ENCODE data around the gene TMEM123. TPM values are rescaled to one million over a fixed set of nuclear protein-coding genes. Genes with fewer than 3 reads are reported as not detected.

Gene TMEM123
- total RNA-seq, 1 donor from 2014 or later, result 107 TPM

DNA sequence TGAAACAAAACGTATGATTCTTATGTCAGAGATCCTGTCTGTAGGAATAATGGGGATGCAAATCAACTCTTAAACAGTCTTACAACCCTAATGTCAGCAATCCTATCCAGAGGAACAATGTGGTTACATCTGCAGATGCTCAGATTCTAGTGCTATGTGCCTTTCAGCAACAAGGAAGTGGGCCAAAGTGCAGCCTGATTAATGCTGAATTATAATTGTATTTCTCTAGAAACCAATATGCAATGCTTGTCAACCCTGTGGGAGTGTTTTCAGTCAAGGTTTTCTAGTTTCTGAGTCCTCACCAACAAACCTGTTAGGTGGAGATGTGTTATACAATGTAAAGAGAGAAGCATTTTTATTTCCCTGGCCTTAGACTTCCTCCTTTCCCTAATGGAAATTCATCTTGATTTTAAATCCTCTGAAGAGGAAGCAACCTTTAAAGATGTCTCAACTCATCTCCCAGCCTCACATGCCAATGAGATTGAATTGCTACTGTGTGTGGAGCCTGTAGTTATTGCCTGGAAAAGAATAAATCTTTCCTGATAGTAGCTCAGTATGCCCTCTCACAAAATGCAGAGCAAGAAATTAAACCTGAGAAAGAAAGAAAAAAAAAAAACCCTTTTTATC is 26.2 kb upstream of the TMEM123 start:
- intact Hi-C loops (cut with DNase I), result no loop called here

DNA sequence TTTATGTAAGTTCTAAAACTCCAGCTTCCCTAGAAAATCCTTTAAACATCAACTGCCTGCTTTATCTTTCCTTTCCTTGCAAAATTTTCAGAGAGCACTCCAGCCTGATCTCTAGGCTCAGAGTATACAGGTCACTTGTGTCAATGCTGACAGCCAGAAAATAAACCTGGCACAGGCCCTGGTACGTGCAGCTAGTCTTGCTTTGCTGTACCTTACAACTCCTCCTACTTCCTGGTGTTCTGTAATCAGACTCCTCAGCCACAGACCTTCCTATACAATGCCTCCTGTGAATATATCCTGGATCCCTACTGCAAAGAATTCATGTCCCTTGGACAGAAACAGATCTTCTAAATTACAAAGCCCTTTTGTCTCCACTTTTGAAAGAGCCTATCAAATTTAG is 24.2 kb upstream of the TMEM123 start:
- intact Hi-C loops (cut with DNase I), result no loop called here
- H3K36me3 ChIP-seq, result no peaks in the 10 kb centered on the region
- no peaks in the 10 kb centered on the region for H3K9me3 ChIP-seq
- no peak overlapping the region for H3K4me3 ChIP-seq
- TF ChIP-seq, protein P1, sequence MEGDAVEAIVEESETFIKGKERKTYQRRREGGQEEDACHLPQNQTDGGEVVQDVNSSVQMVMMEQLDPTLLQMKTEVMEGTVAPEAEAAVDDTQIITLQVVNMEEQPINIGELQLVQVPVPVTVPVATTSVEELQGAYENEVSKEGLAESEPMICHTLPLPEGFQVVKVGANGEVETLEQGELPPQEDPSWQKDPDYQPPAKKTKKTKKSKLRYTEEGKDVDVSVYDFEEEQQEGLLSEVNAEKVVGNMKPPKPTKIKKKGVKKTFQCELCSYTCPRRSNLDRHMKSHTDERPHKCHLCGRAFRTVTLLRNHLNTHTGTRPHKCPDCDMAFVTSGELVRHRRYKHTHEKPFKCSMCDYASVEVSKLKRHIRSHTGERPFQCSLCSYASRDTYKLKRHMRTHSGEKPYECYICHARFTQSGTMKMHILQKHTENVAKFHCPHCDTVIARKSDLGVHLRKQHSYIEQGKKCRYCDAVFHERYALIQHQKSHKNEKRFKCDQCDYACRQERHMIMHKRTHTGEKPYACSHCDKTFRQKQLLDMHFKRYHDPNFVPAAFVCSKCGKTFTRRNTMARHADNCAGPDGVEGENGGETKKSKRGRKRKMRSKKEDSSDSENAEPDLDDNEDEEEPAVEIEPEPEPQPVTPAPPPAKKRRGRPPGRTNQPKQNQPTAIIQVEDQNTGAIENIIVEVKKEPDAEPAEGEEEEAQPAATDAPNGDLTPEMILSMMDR (IDR thresholded peaks at IDR 0.05), result no peak
- H3K27me3 ChIP-seq, result no peaks in the 10 kb centered on the region
- no peak for DNase-seq (ENCODE audit: low spot score in 2 of 2)
- H3K4me1 ChIP-seq, result no peaks in the 10 kb centered on the region
- no peak overlapping the region for H3K27ac ChIP-seq

More for the DNA sequence above, 26.2 kb upstream of the TMEM123 start:
- Histone ChIP-seq H3K36me3 (no peaks in the 10 kb centered on the region), H3K4me3 (no peak overlapping the region), H3K27ac (no peak overlapping the region), H3K27me3 (no peaks in the 10 kb centered on the region), H3K4me1 (no peaks in the 10 kb centered on the region), H3K9me3 (no peaks in the 10 kb centered on the region)
- DNase-seq (ENCODE audit: low spot score in 2 of 2), result no peak
- TF ChIP-seq, protein P1 (IDR thresholded peaks at IDR 0.05), result no peak

DNA sequence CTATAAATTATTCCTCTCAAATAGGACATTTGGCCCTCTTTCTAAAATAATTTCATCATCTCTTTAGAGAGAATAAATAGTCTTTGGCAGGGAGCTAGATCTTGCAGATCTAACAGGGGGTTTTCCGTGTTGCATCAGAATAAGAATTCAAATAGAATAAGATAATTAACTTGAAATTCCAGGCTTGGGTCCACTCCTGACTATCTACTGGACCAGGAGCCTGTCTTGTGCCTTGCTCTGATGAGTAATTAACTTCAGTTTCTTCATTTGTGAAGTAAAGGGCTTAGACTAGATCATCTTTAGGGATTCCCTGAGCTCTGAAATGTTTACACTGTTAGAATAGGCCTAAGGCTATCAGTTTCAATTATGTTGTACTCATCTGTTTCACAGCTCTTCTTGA is 23.5 kb upstream of the TMEM123 start:
- H3K27ac ChIP-seq, result no peak overlapping the region

DNA sequence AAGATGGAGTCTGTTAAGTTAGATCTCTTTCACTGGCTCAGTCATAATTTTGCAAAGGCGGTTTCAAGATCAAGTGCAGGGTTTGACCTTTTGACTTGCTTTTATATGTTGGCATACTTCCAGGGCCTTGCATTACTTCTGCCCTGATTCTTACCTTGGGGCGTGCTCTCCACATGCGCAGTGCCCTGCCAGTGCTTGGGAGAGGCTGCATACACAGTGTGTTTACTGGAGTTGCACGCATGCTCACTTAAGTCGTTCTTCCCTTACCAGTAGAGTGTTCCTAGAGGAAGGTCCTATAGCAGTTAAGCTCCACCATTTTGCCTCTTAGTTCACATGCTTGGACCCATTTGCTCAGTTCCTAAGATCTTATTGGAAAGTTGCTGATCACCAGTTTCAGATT is 21.0 kb upstream of the TMEM123 start:
- no peak overlapping the region for H3K27ac ChIP-seq
- H3K9me3 ChIP-seq, result no peaks in the 10 kb centered on the region
- H3K27me3 ChIP-seq, result no peaks in the 10 kb centered on the region
- H3K4me3 ChIP-seq, result no peak overlapping the region
- TF ChIP-seq, protein P1 (IDR thresholded peaks at IDR 0.05), result no peak
- no peaks in the 10 kb centered on the region for H3K36me3 ChIP-seq
- intact Hi-C loops (cut with DNase I), result no loop called here
- peaks cover 0 to 4% of the 10 kb centered on the region in 2 donors for H3K4me1 ChIP-seq
- DNase-seq (ENCODE audit: low spot score in 2 of 2), result no peak

More for the DNA sequence above, 23.5 kb upstream of the TMEM123 start:
- TF ChIP-seq, protein P1 (IDR thresholded peaks at IDR 0.05), result no peak
- Histone ChIP-seq H3K36me3 (no peaks in the 10 kb centered on the region), H3K4me3 (no peak overlapping the region), H3K4me1 (no peaks in the 10 kb centered on the region), H3K27me3 (no peaks in the 10 kb centered on the region), H3K9me3 (no peaks in the 10 kb centered on the region)
- DNase-seq (ENCODE audit: low spot score in 2 of 2), result no peak
- intact Hi-C loops (cut with DNase I), result no loop called here

DNA sequence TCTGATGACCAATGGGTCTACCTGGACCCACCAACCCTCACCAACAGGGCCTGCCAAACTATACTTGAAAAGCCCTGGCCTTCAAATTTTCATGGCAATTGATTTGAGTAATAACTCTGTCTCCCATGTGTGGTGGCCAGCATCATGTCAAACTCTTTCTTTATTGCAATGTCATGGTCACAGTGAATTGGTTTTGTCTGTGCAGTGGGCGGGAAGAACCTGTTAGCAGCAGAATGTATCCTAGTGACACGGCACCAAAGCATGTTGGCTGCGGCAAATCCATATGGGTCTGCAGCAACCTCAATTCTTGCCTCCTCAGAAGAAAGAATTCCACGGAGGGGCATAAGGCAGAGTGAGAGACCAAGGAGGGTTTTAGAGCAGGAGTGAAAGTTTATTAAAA is 19.6 kb upstream of the TMEM123 start:
- no peak for DNase-seq (ENCODE audit: low spot score in 2 of 2)
- intact Hi-C loops (cut with DNase I), result no loop called here
- no peaks in the 10 kb centered on the region for H3K9me3 ChIP-seq
- no peak overlapping the region for H3K4me3 ChIP-seq
- no peaks in the 10 kb centered on the region for H3K27me3 ChIP-seq
- H3K36me3 ChIP-seq, result no peaks in the 10 kb centered on the region
- TF ChIP-seq, protein P1 (IDR thresholded peaks at IDR 0.05), result no peak
- peaks cover 0 to 4% of the 10 kb centered on the region in 2 donors for H3K4me1 ChIP-seq
- no peak overlapping the region for H3K27ac ChIP-seq

DNA sequence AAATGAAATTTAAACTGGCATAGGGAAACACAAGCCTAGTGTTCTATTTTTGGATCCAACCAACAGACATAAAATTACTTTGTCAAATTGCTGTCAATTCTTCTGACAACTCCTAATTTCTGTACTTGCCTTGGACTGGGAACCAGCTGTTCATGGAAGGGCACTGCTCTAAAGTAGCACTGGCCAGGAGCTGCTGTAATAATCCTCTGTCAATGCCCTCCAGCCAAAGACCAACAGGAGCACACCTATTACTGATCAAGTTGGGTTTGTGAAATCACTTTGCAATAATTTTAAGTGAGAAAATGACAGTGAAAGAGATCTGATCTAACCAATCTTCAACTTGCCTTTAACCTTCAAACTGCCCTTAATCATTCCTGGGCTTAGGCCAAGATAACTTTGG is 18.9 kb upstream of the TMEM123 start:
- H3K4me1 ChIP-seq, result peaks cover 0 to 4% of the 10 kb centered on the region in 2 donors
- intact Hi-C loops (cut with DNase I), result no loop called here
- H3K36me3 ChIP-seq, result no peaks in the 10 kb centered on the region
- DNase-seq (ENCODE audit: low spot score in 2 of 2), result no peak
- no peak overlapping the region for H3K4me3 ChIP-seq
- TF ChIP-seq, protein P1 (IDR thresholded peaks at IDR 0.05), result no peak
- H3K27ac ChIP-seq, result no peak overlapping the region
- H3K27me3 ChIP-seq, result no peaks in the 10 kb centered on the region
- H3K9me3 ChIP-seq, result no peaks in the 10 kb centered on the region
